AG04449 (cell line): ENCODE results near the gene RAB3D.

ENCODE experiments used
- CTCF ChIA-PET: fragments of 350-600 bp; formaldehyde crosslinking; extraction: SDS; loops from one replicate; lab custom pipeline; 2021; ENCODE audit warnings: antibody characterized with exemption; lab: Yijun Ruan, JAX
- POLR2A ChIA-PET: fragments of 400-600, 350-600 bp; formaldehyde crosslinking; extraction: SDS; loops from one replicate; lab custom pipeline; 2020; ENCODE audit warnings: antibody characterized with exemption, inconsistent platforms; lab: Yijun Ruan, JAX
- DNase-seq: peaks from one replicate; pipeline ENCODE4 v3.0.0-alpha.2; 2010; ENCODE audit warnings: low read depth, low spot score
- H3K4me3 ChIP-seq: 2 replicates; pipeline ENCODE4 v1.5.1; 2011; ENCODE audit warnings: low read depth, mild to moderate bottlenecking, control low read depth, low read length
- CTCF ChIP-seq: IDR thresholded peaks from one replicate; pipeline ENCODE4 v1.5.1; 2011; ENCODE audit warnings: mild to moderate bottlenecking, moderate library complexity, low read length, control low read depth, inconsistent platforms; ENCODE audit not compliant: insufficient read depth; ENCODE audit errors: missing control alignments

Gene RAB3D

GRCh38 chr19:11286312-11286974 lies 53.0 kb downstream of the RAB3D start:
- DNase-seq, result no peak
- no peak overlapping the region for H3K4me3 ChIP-seq
- TF ChIP-seq CTCF, result no peak
- CTCF ChIA-PET, result interaction anchor here (1.1 to 10.5 kb wide), 8 partner anchors 12 to 195 kb away, joined by 3 to 89 read pairs (median 4); partner anchors contain the start of genes ELAVL3, ODAD3 and PRKCSH
- POLR2A ChIA-PET, result no interaction called here

GRCh38 chr19:11284515-11284914 lies 54.9 kb downstream of the RAB3D start:
- ChIA-PET POLR2A (interaction anchor here (0.7 kb wide), 1 partner anchor 93 kb away, joined by 3 read pairs; no protein-coding TSS in a partner anchor), CTCF (interaction anchor here (0.8 to 10.5 kb wide), 3 partner anchors 10 to 197 kb away, joined by 3 to 89 read pairs (median 3); partner anchors contain the start of gene ELAVL3)
- H3K4me3 ChIP-seq, result no peak overlapping the region
- DNase-seq, result no peak
- TF ChIP-seq CTCF, result no peak

GRCh38 chr19:11281356-11282049 lies 58.0 kb downstream of the RAB3D start:
- ChIA-PET POLR2A (no interaction called here), CTCF (interaction anchor here (1.0 to 1.9 kb wide), 4 partner anchors 12 to 214 kb away, joined by 3 to 10 read pairs (median 5); no protein-coding TSS in a partner anchor)
- DNase-seq, result no peak
- H3K4me3 ChIP-seq, result no peak overlapping the region
- no peak for TF ChIP-seq CTCF

- H3K4me3 ChIP-seq, result no peak overlapping the region
- DNase-seq, result no peak
- no peak for TF ChIP-seq CTCF
- CTCF ChIA-PET, result interaction anchor here (1.0 to 2.9 kb wide), 2 partner anchors 9 to 17 kb away, joined by 3 to 10 read pairs; no protein-coding TSS in a partner anchor
- POLR2A ChIA-PET, result no interaction called here
Observed at GRCh38 chr19:11279505-11280236, 59.8 kb downstream of the RAB3D start.

- POLR2A ChIA-PET, result no interaction called here
- TF ChIP-seq CTCF, result no peak
- DNase-seq, result no peak
- CTCF ChIA-PET, result interaction anchor here (0.7 to 2.9 kb wide), 4 partner anchors 10 to 204 kb away, joined by 3 to 10 read pairs (median 3); no protein-coding TSS in a partner anchor
- H3K4me3 ChIP-seq, result no peak overlapping the region
Observed at GRCh38 chr19:11278670-11279069, 60.8 kb downstream of the RAB3D start.
